Esophagus squamous epithelium (tissue), 4 donors: ENCODE data around the gene KCNAB2.

Experiments
- POLR2A ChIP-seq, 4 donors: fragments of 450-650 bp; IDR thresholded peaks; one replicate each; pipeline ENCODE4 v1.6.1; 2017; ENCODE audit warnings: antibody characterized with exemption in 4 of 4, mild to moderate bottlenecking in 4 of 4, moderate library complexity in 3 of 4
- TF ChIP-seq, protein P1 (sequence below), 6 experiments: fragments of 450-650 bp in 4 of 6; fragments of 200-600 bp in 2 of 6; sonication (generic) in 2 of 6; IDR thresholded peaks; one replicate each; pipeline ENCODE4 v1.5.1; 2016 to 2019; ENCODE audit warnings: antibody characterized with exemption in 6 of 6, mild to moderate bottlenecking in 4 of 6, moderate library complexity in 4 of 6

DNA sequence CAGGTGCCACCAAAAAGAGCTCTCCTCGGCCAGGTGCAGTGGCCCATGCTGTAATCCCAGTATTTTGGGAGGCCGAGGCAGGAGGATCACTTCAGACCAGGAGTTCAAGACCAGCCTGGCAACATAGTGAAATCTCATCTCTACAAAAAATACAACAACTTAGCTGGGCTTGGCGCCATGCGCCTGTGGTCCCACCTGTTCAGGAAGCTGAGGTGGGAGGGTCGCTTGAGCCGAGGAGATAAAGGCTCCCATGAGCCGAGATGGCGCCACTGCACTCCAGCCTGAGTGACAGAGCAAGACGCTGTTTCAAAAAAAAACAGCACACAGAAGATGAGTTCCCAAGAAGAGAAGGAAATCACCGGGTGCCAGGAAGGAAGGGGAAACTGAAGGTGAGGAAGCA, 67.4 kb downstream of the KCNAB2 start:
- TF ChIP-seq, protein P1, sequence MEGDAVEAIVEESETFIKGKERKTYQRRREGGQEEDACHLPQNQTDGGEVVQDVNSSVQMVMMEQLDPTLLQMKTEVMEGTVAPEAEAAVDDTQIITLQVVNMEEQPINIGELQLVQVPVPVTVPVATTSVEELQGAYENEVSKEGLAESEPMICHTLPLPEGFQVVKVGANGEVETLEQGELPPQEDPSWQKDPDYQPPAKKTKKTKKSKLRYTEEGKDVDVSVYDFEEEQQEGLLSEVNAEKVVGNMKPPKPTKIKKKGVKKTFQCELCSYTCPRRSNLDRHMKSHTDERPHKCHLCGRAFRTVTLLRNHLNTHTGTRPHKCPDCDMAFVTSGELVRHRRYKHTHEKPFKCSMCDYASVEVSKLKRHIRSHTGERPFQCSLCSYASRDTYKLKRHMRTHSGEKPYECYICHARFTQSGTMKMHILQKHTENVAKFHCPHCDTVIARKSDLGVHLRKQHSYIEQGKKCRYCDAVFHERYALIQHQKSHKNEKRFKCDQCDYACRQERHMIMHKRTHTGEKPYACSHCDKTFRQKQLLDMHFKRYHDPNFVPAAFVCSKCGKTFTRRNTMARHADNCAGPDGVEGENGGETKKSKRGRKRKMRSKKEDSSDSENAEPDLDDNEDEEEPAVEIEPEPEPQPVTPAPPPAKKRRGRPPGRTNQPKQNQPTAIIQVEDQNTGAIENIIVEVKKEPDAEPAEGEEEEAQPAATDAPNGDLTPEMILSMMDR (IDR thresholded peaks at IDR 0.05): no peak
- no peak for TF ChIP-seq POLR2A (IDR thresholded peaks at IDR 0.05)
